ENCODE data around the gene SLIT3.

SLIT3 gene

DNA sequence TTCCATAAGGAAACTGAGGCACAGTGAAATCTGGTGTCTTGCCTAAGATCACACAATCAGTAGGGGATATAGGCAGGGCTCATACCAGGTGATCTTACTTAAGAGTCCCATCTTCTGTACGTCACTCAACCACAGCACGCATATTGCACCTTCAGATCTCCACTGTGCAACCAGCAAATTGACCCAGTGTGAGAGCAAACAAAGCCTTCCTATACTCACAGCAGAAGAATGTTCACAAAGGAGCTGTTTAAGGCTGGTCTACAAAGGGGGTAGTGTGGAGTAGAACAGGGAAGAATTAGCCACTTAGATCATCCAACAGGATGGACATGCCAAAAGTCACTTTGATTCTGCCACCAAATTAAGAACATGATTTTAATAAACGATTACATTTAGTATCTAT, 305.9 kb downstream of the SLIT3 start:
- Histone ChIP-seq H3K27ac (ENCODE audit: low read length) (no peak overlapping the region), H3K4me1 (ENCODE audit: insufficient read depth, low read length) (no peaks in the 10 kb centered on the region), H3K79me2 (ENCODE audit: insufficient read depth, low read length) (no peaks in the 10 kb centered on the region), H3K4me2 (ENCODE audit: insufficient read depth, low read length) (no peak overlapping the region), H3K36me3 (ENCODE audit: insufficient read depth, low read length) (no peaks in the 10 kb centered on the region), H4K20me1 (ENCODE audit: insufficient read depth, low read length) (no peaks in the 10 kb centered on the region), H3K9me3 (ENCODE audit: insufficient read depth, low read length, severe bottlenecking) (no peaks in the 10 kb centered on the region), H3K9ac (ENCODE audit: low read depth, low read length) (no peak overlapping the region), H2AFZ (ENCODE audit: low read depth, low read length) (no peak overlapping the region), H3K27me3 (ENCODE audit: insufficient read depth, low read length, poor library complexity) (peaks cover 15% of the 10 kb centered on the region), H3K4me3 (ENCODE audit: low read depth in 1 of 2, low read length in 2 of 2) (no peak overlapping the region)
- TF ChIP-seq CTCF (IDR thresholded peaks at IDR 0.05; ENCODE audit: borderline replicate concordance, extremely low read depth, low read length, poor library complexity, severe bottlenecking) (no peak), EZH2 (IDR thresholded peaks at IDR 0.05; ENCODE audit: borderline replicate concordance, low read depth, low read length, severe bottlenecking) (no peak)
- DNase-seq (no peak), ATAC-seq (ENCODE audit: insufficient read depth, low read depth) (no peak)

- DNase-seq: no peak
- no peak overlapping the region for H3K4me2 ChIP-seq (ENCODE audit: insufficient read depth, low read length)
Observed at GRCh38 chr5:168992687-168993086, 308.3 kb downstream of the SLIT3 start.

DNA sequence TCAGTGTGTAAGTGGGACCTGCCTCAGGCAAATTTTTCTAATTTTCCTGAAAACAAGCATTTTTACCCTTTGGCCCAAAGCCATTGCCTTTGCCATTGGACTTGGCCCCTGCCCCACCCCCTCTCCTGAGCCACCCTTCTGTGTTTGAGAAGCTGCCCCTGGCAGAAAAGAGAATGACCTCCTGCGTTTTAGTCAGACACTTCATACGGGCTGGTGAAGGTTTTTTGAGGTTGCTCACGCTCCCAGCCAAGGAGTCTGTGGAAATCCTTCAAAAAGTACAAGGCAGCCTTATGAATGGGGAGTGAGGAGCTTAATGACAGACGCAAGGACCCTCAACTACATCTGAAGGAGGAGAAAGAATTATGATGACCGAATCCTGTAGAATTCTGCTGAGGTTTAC, 308.9 kb downstream of the SLIT3 start:
- H4K20me1 ChIP-seq (ENCODE audit: insufficient read depth, low read length): no peaks in the 10 kb centered on the region
- no peak for DNase-seq
- no peaks in the 10 kb centered on the region for H3K4me1 ChIP-seq (ENCODE audit: insufficient read depth, low read length)
- no peaks in the 10 kb centered on the region for H3K79me2 ChIP-seq (ENCODE audit: insufficient read depth, low read length)
- H3K27me3 ChIP-seq (ENCODE audit: insufficient read depth, low read length, poor library complexity): peaks cover 23% of the 10 kb centered on the region
- H2AFZ ChIP-seq (ENCODE audit: low read depth, low read length): no peak overlapping the region
- no peak overlapping the region for H3K27ac ChIP-seq (ENCODE audit: low read length)
- no peak overlapping the region for H3K4me2 ChIP-seq (ENCODE audit: insufficient read depth, low read length)
- no peaks in the 10 kb centered on the region for H3K36me3 ChIP-seq (ENCODE audit: insufficient read depth, low read length)
- H3K9me3 ChIP-seq (ENCODE audit: insufficient read depth, low read length, severe bottlenecking): no peaks in the 10 kb centered on the region
- no peak for ATAC-seq (ENCODE audit: insufficient read depth, low read depth)
- no peak for TF ChIP-seq EZH2 (IDR thresholded peaks at IDR 0.05; ENCODE audit: borderline replicate concordance, low read depth, low read length, severe bottlenecking)
- TF ChIP-seq CTCF (IDR thresholded peaks at IDR 0.05; ENCODE audit: borderline replicate concordance, extremely low read depth, low read length, poor library complexity, severe bottlenecking): no peak
- no peak overlapping the region for H3K4me3 ChIP-seq (ENCODE audit: low read depth in 1 of 2, low read length in 2 of 2)
- no peak overlapping the region for H3K9ac ChIP-seq (ENCODE audit: low read depth, low read length)

More at GRCh38 chr5:168992687-168993086, 308.3 kb downstream of the SLIT3 start:
- Histone ChIP-seq H3K27ac (ENCODE audit: low read length) (no peak overlapping the region), H3K9me3 (ENCODE audit: insufficient read depth, low read length, severe bottlenecking) (no peaks in the 10 kb centered on the region), H3K4me3 (ENCODE audit: low read depth in 1 of 2, low read length in 2 of 2) (no peak overlapping the region), H3K4me1 (ENCODE audit: insufficient read depth, low read length) (no peaks in the 10 kb centered on the region), H3K36me3 (ENCODE audit: insufficient read depth, low read length) (no peaks in the 10 kb centered on the region), H4K20me1 (ENCODE audit: insufficient read depth, low read length) (no peaks in the 10 kb centered on the region), H3K27me3 (ENCODE audit: insufficient read depth, low read length, poor library complexity) (peaks cover 23% of the 10 kb centered on the region), H3K9ac (ENCODE audit: low read depth, low read length) (no peak overlapping the region), H3K79me2 (ENCODE audit: insufficient read depth, low read length) (no peaks in the 10 kb centered on the region), H2AFZ (ENCODE audit: low read depth, low read length) (no peak overlapping the region)
- no peak for ATAC-seq (ENCODE audit: insufficient read depth, low read depth)
- peak; percentile 26 for TF ChIP-seq CTCF (IDR thresholded peaks at IDR 0.05; ENCODE audit: borderline replicate concordance, extremely low read depth, low read length, poor library complexity, severe bottlenecking)
- no peak for TF ChIP-seq EZH2 (IDR thresholded peaks at IDR 0.05; ENCODE audit: borderline replicate concordance, low read depth, low read length, severe bottlenecking)

GRCh38 chr5:168991311-168991710, 309.6 kb downstream of the SLIT3 start:
- H3K27ac ChIP-seq (ENCODE audit: low read length): no peak overlapping the region
- H3K27me3 ChIP-seq (ENCODE audit: insufficient read depth, low read length, poor library complexity): peaks cover 23% of the 10 kb centered on the region
- no peaks in the 10 kb centered on the region for H3K79me2 ChIP-seq (ENCODE audit: insufficient read depth, low read length)
- no peaks in the 10 kb centered on the region for H4K20me1 ChIP-seq (ENCODE audit: insufficient read depth, low read length)
- H3K4me3 ChIP-seq (ENCODE audit: low read depth in 1 of 2, low read length in 2 of 2): no peak overlapping the region
- no peak for ATAC-seq (ENCODE audit: insufficient read depth, low read depth)
- no peak for DNase-seq
- no peak overlapping the region for H2AFZ ChIP-seq (ENCODE audit: low read depth, low read length)
- no peaks in the 10 kb centered on the region for H3K36me3 ChIP-seq (ENCODE audit: insufficient read depth, low read length)
- TF ChIP-seq EZH2 (IDR thresholded peaks at IDR 0.05; ENCODE audit: borderline replicate concordance, low read depth, low read length, severe bottlenecking) (no peak), CTCF (IDR thresholded peaks at IDR 0.05; ENCODE audit: borderline replicate concordance, extremely low read depth, low read length, poor library complexity, severe bottlenecking) (no peak)
- no peak overlapping the region for H3K4me2 ChIP-seq (ENCODE audit: insufficient read depth, low read length)
- H3K9ac ChIP-seq (ENCODE audit: low read depth, low read length): no peak overlapping the region
- H3K4me1 ChIP-seq (ENCODE audit: insufficient read depth, low read length): no peaks in the 10 kb centered on the region
- H3K9me3 ChIP-seq (ENCODE audit: insufficient read depth, low read length, severe bottlenecking): no peaks in the 10 kb centered on the region

All from DND-41 (cell line).